ELF-1 (cell line): ENCODE results near the gene MVP.
A peak's percentile ranks its signal among the peaks of the same experiment; 100 is the strongest.
"Not testable (repeated sequence)": the region's sequence is repeated elsewhere in the genome, so short reads cannot be mapped to it uniquely, and the experiment has no call there.

ENCODE experiments used
- DNase-seq: peaks from one replicate; pipeline ENCODE4 v3.0.0-alpha.2; 2016; ENCODE audit warnings: low read depth, low spot score

Gene MVP

GRCh38 chr16:29842732-29843346, 22.6 kb downstream of the MVP start:
- no peak for DNase-seq

- no peak for DNase-seq
Measured at GRCh38 chr16:29843931-29844330, 23.7 kb downstream of the MVP start.

- DNase-seq = no peak
Measured at GRCh38 chr16:29844575-29845331, 24.5 kb downstream of the MVP start.

- no peak for DNase-seq
Measured at GRCh38 chr16:29845656-29846055, 25.4 kb downstream of the MVP start.

- DNase-seq = peak; percentile 70
Measured at GRCh38 chr16:29848420-29849297, 28.4 kb downstream of the MVP start.

GRCh38 chr16:29849505-29849904, 29.2 kb downstream of the MVP start:
- peak; percentile 73 for DNase-seq

- DNase-seq = no peak
Measured at GRCh38 chr16:29850998-29851397, 30.7 kb downstream of the MVP start.

- no peak for DNase-seq
Measured at GRCh38 chr16:29852654-29853053, 32.4 kb downstream of the MVP start.

GRCh38 chr16:29854520-29855100, 34.3 kb downstream of the MVP start:
- DNase-seq = no peak

GRCh38 chr16:29857133-29857760, 37.0 kb downstream of the MVP start:
- DNase-seq = no peak

GRCh38 chr16:29858149-29858849, 38.0 kb downstream of the MVP start:
- DNase-seq = no peak

- DNase-seq = no peak
Measured at GRCh38 chr16:29858974-29859373, 38.7 kb downstream of the MVP start.

- peak; percentile 73 for DNase-seq
Measured at GRCh38 chr16:29860218-29860617, 40.0 kb downstream of the MVP start.

- peak; percentile 47 for DNase-seq
Measured at GRCh38 chr16:29862383-29862883, 42.2 kb downstream of the MVP start.

GRCh38 chr16:29862884-29863668, 42.8 kb downstream of the MVP start, which contains the start of gene CDIPT:
TSS of gene CDIPT (minus strand) at chr16:29863226. CDS start at chr16:29862857, 369 bp downstream.
- DNase-seq = peak; percentile 98

GRCh38 chr16:29863669-29863984, 43.4 kb downstream of the MVP start:
- no peak for DNase-seq

GRCh38 chr16:29864205-29864604, 43.9 kb downstream of the MVP start:
- DNase-seq = no peak

- DNase-seq = no peak
Measured at GRCh38 chr16:29868396-29869009, 48.2 kb downstream of the MVP start.

GRCh38 chr16:29869067-29869466, 48.8 kb downstream of the MVP start:
- DNase-seq = not testable (repeated sequence)
